Thyroid gland (tissue), 4 donors: ENCODE results near the gene PREPL. TPM values are rescaled to one million over a fixed set of nuclear protein-coding genes. Genes with fewer than 3 reads are reported as not detected.

Source experiments
- DNase-seq, 2 donors: peaks; one replicate each; pipeline ENCODE4 v3.0.0-alpha.2; 2019
- H3K27ac ChIP-seq, 3 donors: fragments of 200-600 bp; sonication (generic); 1 replicate in 2 of 3; 2 replicates in 1 of 3; pipeline ENCODE4 v1.5.1; 2016 to 2019; ENCODE audit warnings: mild to moderate bottlenecking in 1 of 3, moderate library complexity in 1 of 3
- H3K27me3 ChIP-seq: fragments of 200-600 bp; sonication (generic); one replicate; pipeline ENCODE4 v1.5.1; 2019
- H3K36me3 ChIP-seq, 2 donors: fragments of 200-600 bp; sonication (generic); one replicate each; pipeline ENCODE4 v1.5.1; 2016 to 2019
- H3K4me1 ChIP-seq, 2 donors: fragments of 200-600 bp; sonication (generic); one replicate each; pipeline ENCODE4 v1.5.1; 2017 to 2019
- H3K4me3 ChIP-seq, 3 donors: fragments of 200-600 bp; sonication (generic); replicated peaks in 1 of 3; 1 replicate in 2 of 3; 2 replicates in 1 of 3; pipeline ENCODE4 v1.5.1; 2016; ENCODE audit warnings: mild to moderate bottlenecking in 1 of 3
- H3K9me3 ChIP-seq: fragments of 200-600 bp; sonication (generic); one replicate; pipeline ENCODE4 v1.5.1; 2017
- CTCF ChIP-seq, 6 experiments: fragments of 200-600 bp in 3 of 6; fragments of 450-650 bp in 3 of 6; sonication (generic) in 3 of 6; IDR thresholded peaks; one replicate each; pipeline ENCODE4 v1.5.1; 2016 to 2019; ENCODE audit warnings: antibody characterized with exemption in 6 of 6, mild to moderate bottlenecking in 2 of 6, inconsistent platforms in 1 of 6, moderate library complexity in 1 of 6
- POLR2A ChIP-seq, 2 donors: fragments of 450-650 bp; IDR thresholded peaks; one replicate each; pipeline ENCODE4 v1.6.1; 2017; ENCODE audit warnings: antibody characterized with exemption in 2 of 2, mild to moderate bottlenecking in 2 of 2, moderate library complexity in 1 of 2
- WGBS, 2 donors: methylation state at CpG; one replicate each; pipeline ENCODE4 v1.1.5; 2017; 5-methylcytosine and 5-hydroxymethylcytosine counted together
- intact Hi-C: fragments of 100-400 bp; cut with DNase I; formaldehyde crosslinking; loops from one replicate; pipeline ENCODE4 v1.15.1; 2023
- total RNA-seq, 4 donors: library from RNA; depleted of rRNA; stranded (reverse); fragments of >200 nt; gene quantifications; one replicate each; pipeline ENCODE4 v1.2.3, GENCODE V29; 2016

Gene PREPL
- total RNA-seq, 4 donors from 2014 or later: 70.0 to 93.2 (median 72.3) TPM

- TF ChIP-seq POLR2A (IDR thresholded peaks at IDR 0.05) (no peak), CTCF (IDR thresholded peaks at IDR 0.05) (no peak)
- H3K9me3 ChIP-seq: no peaks in the 10 kb centered on the region
- no peaks in the 10 kb centered on the region for H3K36me3 ChIP-seq
- no peak overlapping the region for H3K27ac ChIP-seq
- H3K27me3 ChIP-seq: no peaks in the 10 kb centered on the region
- intact Hi-C loops: no loop called here
- H3K4me1 ChIP-seq: no peaks in the 10 kb centered on the region
- DNase-seq: no peak
- no peak overlapping the region for H3K4me3 ChIP-seq
Measured at GRCh38 chr2:44369392-44369791, 8.1 kb upstream of the PREPL start.

DNA sequence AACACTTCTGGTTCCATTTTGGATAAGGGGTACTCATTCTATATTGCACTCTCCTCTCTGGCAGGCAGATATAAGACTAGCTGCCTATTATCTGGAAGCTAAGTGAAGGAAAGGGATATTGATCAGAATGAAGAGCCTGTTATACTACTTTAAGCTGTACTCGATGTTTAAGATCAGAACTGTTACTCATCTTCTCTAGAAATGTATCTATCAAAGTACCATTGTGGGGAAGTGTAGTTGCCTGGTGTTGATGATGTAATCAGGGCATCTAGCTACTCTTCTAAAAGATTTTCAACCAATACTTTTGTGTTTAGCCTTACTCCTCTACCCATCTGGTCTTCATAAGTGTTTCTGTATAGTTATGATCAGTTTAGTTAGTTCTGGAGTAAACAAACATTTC lies 6.3 kb upstream of the PREPL start:
- TF ChIP-seq POLR2A (IDR thresholded peaks at IDR 0.05): no peak
- no peak for TF ChIP-seq CTCF (IDR thresholded peaks at IDR 0.05)

DNA sequence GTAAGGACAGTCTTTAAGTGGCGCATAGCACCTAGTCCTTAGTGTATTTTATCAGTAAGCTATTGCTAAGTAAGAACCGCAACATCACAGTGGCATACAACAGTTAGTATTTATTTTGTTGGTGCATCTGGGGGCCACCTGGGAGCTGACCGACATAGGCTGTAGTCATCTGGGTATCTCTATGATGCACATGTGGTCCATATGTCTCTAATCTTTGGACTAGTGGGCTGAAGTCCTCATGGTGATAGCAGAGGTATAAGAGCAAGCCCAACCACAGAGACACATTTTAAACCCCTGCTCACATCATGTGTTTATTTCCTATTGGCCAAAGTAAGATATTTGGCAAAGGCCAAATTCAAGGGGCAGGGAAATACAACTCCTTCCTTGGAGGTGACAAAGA lies 3.3 kb upstream of the PREPL start:
- Histone ChIP-seq H3K27me3 (no peaks in the 10 kb centered on the region), H3K36me3 (no peaks in the 10 kb centered on the region), H3K27ac (no peak overlapping the region), H3K9me3 (no peaks in the 10 kb centered on the region), H3K4me1 (peaks cover 7 to 11% of the 10 kb centered on the region in 2 donors), H3K4me3 (no peak overlapping the region)
- intact Hi-C loops: no loop called here
- no peak for DNase-seq
- TF ChIP-seq POLR2A (IDR thresholded peaks at IDR 0.05) (no peak), CTCF (IDR thresholded peaks at IDR 0.05) (no peak)
- 94 to 97% methylated on average over 3 of the region's 3 CpGs for WGBS, 2 donors

More for the DNA sequence above, 6.3 kb upstream of the PREPL start:
- H3K36me3 ChIP-seq: no peaks in the 10 kb centered on the region
- DNase-seq: no peak
- 89 to 92% methylated on average over 1 of the region's 1 CpG for WGBS, 2 donors
- no peak overlapping the region for H3K27ac ChIP-seq
- no peaks in the 10 kb centered on the region for H3K27me3 ChIP-seq
- H3K4me1 ChIP-seq: no peaks in the 10 kb centered on the region
- no peaks in the 10 kb centered on the region for H3K9me3 ChIP-seq
- no peak overlapping the region for H3K4me3 ChIP-seq
- intact Hi-C loops: no loop called here

DNA sequence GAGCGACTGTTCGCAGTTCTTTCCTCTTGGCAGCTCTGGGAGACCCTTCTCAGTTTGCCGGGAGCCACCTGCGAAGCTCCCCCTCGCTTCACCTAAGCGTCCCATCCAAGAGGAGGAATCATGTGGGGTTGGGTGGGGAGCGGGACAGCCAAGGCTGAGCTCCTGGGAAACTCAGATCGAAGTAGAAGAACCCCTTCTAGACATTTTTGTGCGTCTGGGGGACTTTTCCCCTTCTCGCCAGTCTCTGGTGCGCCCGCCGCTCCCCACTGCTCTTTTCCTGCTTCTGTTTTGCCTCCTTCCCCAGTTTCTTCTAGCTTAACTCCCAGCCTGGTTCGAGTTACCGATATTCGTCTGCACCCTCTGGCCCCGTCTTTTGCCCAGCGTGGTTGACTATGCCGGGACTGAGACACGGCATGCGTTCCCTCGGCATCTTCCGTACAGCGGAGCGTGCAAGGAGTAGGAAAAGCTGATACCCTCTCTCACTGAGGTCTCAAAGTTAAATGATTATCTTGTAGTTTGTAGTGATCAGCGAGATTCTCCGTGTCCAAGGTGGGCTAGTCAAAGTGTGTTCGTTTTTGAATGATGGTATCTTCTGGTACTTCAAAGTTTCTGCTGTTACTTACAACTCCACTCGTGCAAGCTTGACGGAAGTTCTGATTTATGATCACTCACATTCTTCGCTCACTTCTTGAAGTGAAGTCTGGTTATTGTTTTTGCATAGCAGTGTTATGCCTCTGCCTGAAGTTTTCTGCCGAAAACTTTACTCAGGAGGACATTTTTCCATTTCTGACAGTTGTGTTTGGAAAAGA lies 1.1 kb upstream of the PREPL start:
- H3K27ac ChIP-seq: peak overlapping the region; percentile 97 to 99 (median 98)
- intact Hi-C loops: no loop called here
- H3K4me1 ChIP-seq: peaks cover 23 to 26% of the 10 kb centered on the region in 2 donors
- H3K36me3 ChIP-seq: no peaks in the 10 kb centered on the region
- H3K4me3 ChIP-seq: peak overlapping the region; percentile 68 to 91 (median 82)
- TF ChIP-seq CTCF (IDR thresholded peaks at IDR 0.05): peak in 1 of 6 experiments; percentile 2
- TF ChIP-seq POLR2A (IDR thresholded peaks at IDR 0.05): no peak
- H3K9me3 ChIP-seq: no peaks in the 10 kb centered on the region
- peak; percentile 33 to 36 for DNase-seq
- no peaks in the 10 kb centered on the region for H3K27me3 ChIP-seq
- 1 to 2% methylated on average over 25 to 32 of the region's 32 CpGs for WGBS, 2 donors

GRCh38 chr2:44360749-44361329 lies 455 bp downstream of the PREPL start:
- DNase-seq: no peak
- no peak for TF ChIP-seq POLR2A (IDR thresholded peaks at IDR 0.05)
- no peak for TF ChIP-seq CTCF (IDR thresholded peaks at IDR 0.05)
- 2 to 4% methylated on average over 19 of the region's 19 CpGs for WGBS, 2 donors
- peak overlapping the region; percentile 97 to 99 (median 98) for H3K27ac ChIP-seq
- H3K4me3 ChIP-seq: peak overlapping the region; percentile 82 to 91 (median 90)
- peaks cover 23 to 26% of the 10 kb centered on the region in 2 donors for H3K4me1 ChIP-seq
- intact Hi-C loops: no loop called here
- H3K27me3 ChIP-seq: no peaks in the 10 kb centered on the region
- no peaks in the 10 kb centered on the region for H3K36me3 ChIP-seq
- H3K9me3 ChIP-seq: no peaks in the 10 kb centered on the region
